Neutrophil (primary cell): Measurements from ENCODE around the gene ARSB.

Source experiments
- H3K27ac ChIP-seq: fragments of 200-600 bp; sonication (generic); 2 replicates; pipeline ENCODE4 v1.5.1; 2016; ENCODE audit warnings: mild to moderate bottlenecking, moderate library complexity
- H3K27me3 ChIP-seq: fragments of 200-600 bp; sonication (generic); 2 replicates; pipeline ENCODE4 v1.6.0; 2016; ENCODE audit warnings: mild to moderate bottlenecking
- H3K36me3 ChIP-seq: fragments of 200-600 bp; sonication (generic); 2 replicates; pipeline ENCODE4 v1.5.1; 2017
- H3K4me1 ChIP-seq, 2 experiments: fragments of 200-600 bp in 1 of 2; sonication (generic) in 1 of 2; 1 replicate in 1 of 2; 2 replicates in 1 of 2; pipeline versions ENCODE4 v1.5.1 to v1.6.1; 2013 to 2016; ENCODE audit warnings: low read depth in 1 of 2, low read length in 1 of 2, mild to moderate bottlenecking in 1 of 2, moderate library complexity in 1 of 2; ENCODE audit not compliant: control insufficient read depth in 1 of 2, insufficient read depth in 1 of 2
- H3K4me3 ChIP-seq, 2 experiments: fragments of 200-600 bp in 1 of 2; sonication (generic) in 1 of 2; 1 replicate in 1 of 2; 2 replicates in 1 of 2; pipeline ENCODE4 v1.5.1; 2013 to 2016; ENCODE audit warnings: low read depth in 1 of 2, low read length in 1 of 2, mild to moderate bottlenecking in 1 of 2, moderate library complexity in 1 of 2
- H3K9me3 ChIP-seq: fragments of 200-600 bp; sonication (generic); 2 replicates; pipeline ENCODE4 v1.5.1; 2016
- TF ChIP-seq, protein P1 (sequence below): fragments of 200-600 bp; sonication (generic); IDR thresholded peaks from 2 replicates; pipeline ENCODE4 v1.5.1; 2016; ENCODE audit warnings: antibody characterized with exemption

The ARSB gene

GRCh38 chr5:78819707-78820106 is 165.4 kb downstream of the ARSB start:
- TF ChIP-seq, protein P1, sequence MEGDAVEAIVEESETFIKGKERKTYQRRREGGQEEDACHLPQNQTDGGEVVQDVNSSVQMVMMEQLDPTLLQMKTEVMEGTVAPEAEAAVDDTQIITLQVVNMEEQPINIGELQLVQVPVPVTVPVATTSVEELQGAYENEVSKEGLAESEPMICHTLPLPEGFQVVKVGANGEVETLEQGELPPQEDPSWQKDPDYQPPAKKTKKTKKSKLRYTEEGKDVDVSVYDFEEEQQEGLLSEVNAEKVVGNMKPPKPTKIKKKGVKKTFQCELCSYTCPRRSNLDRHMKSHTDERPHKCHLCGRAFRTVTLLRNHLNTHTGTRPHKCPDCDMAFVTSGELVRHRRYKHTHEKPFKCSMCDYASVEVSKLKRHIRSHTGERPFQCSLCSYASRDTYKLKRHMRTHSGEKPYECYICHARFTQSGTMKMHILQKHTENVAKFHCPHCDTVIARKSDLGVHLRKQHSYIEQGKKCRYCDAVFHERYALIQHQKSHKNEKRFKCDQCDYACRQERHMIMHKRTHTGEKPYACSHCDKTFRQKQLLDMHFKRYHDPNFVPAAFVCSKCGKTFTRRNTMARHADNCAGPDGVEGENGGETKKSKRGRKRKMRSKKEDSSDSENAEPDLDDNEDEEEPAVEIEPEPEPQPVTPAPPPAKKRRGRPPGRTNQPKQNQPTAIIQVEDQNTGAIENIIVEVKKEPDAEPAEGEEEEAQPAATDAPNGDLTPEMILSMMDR, result no peak
- no peak overlapping the region for H3K27ac ChIP-seq
- no peaks in the 10 kb centered on the region for H3K4me1 ChIP-seq

DNA sequence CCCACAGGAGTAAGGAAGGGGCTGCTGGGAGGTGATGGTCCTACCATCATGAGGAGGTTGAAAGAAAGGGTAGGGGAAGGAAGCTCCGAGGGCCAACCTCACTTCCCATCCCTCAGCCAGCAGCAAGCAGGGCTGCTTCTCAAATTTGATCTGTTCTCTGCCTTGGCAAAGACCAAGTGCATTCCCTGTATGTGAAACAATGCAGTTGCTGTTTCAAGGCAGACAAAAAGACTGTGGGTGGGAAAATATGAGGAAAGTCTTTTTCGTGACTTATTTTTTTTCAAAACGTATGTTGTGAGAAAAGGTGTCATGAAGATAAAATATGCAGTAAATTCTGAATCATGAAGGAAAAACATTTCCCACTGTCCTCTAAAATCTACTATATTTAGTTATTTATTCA is 165.9 kb downstream of the ARSB start:
- Histone ChIP-seq H3K4me3 (no peak overlapping the region), H3K27me3 (no peaks in the 10 kb centered on the region), H3K4me1 (no peaks in the 10 kb centered on the region), H3K9me3 (no peaks in the 10 kb centered on the region), H3K27ac (no peak overlapping the region), H3K36me3 (no peaks in the 10 kb centered on the region)
- TF ChIP-seq, protein P1, result no peak

More at GRCh38 chr5:78819707-78820106, 165.4 kb downstream of the ARSB start:
- Histone ChIP-seq H3K9me3 (no peaks in the 10 kb centered on the region), H3K4me3 (no peak overlapping the region), H3K27me3 (no peaks in the 10 kb centered on the region), H3K36me3 (no peaks in the 10 kb centered on the region)

GRCh38 chr5:78816143-78816765 is 168.9 kb downstream of the ARSB start:
- TF ChIP-seq, protein P1, result no peak
- Histone ChIP-seq H3K9me3 (no peaks in the 10 kb centered on the region), H3K36me3 (no peaks in the 10 kb centered on the region), H3K27me3 (no peaks in the 10 kb centered on the region), H3K27ac (no peak overlapping the region), H3K4me1 (no peaks in the 10 kb centered on the region), H3K4me3 (no peak overlapping the region)

- Histone ChIP-seq H3K27me3 (no peaks in the 10 kb centered on the region), H3K27ac (no peak overlapping the region), H3K4me3 (no peak overlapping the region), H3K36me3 (no peaks in the 10 kb centered on the region), H3K9me3 (no peaks in the 10 kb centered on the region), H3K4me1 (no peaks in the 10 kb centered on the region)
- TF ChIP-seq, protein P1, result no peak
These were observed 171.1 kb downstream of the ARSB start for GRCh38 chr5:78813906-78814530.

GRCh38 chr5:78813286-78813685 is 171.8 kb downstream of the ARSB start:
- Histone ChIP-seq H3K4me1 (no peaks in the 10 kb centered on the region), H3K36me3 (no peaks in the 10 kb centered on the region), H3K9me3 (no peaks in the 10 kb centered on the region), H3K27me3 (no peaks in the 10 kb centered on the region), H3K4me3 (no peak overlapping the region), H3K27ac (no peak overlapping the region)
- TF ChIP-seq, protein P1, result no peak
